Breast epithelium (tissue), 4 donors: ENCODE data around the gene PLEKHA5. TPM values are rescaled to one million over a fixed set of nuclear protein-coding genes. Genes with fewer than 3 reads are reported as not detected.

Experiments
- DNase-seq, 2 donors: peaks; one replicate each; pipeline ENCODE4 v3.0.0-alpha.2; 2019; ENCODE audit warnings: low spot score in 2 of 2
- H3K27ac ChIP-seq, 2 donors: fragments of 200-600 bp; sonication (generic) in 1 of 2; one replicate each; pipeline ENCODE4 v1.5.1; 2016 to 2019; ENCODE audit warnings: mild to moderate bottlenecking in 1 of 2
- H3K27me3 ChIP-seq, 2 donors: fragments of 200-600 bp; sonication (generic) in 1 of 2; one replicate each; pipeline versions ENCODE4 v1.5.1 to v1.6.0; 2017 to 2019; ENCODE audit warnings: control low read depth in 1 of 2, mild to moderate bottlenecking in 1 of 2
- H3K36me3 ChIP-seq: fragments of 200-600 bp; one replicate; pipeline ENCODE4 v1.5.1; 2019
- H3K4me1 ChIP-seq, 2 donors: fragments of 200-600 bp; sonication (generic); one replicate each; pipeline ENCODE4 v1.5.1; 2016 to 2019; ENCODE audit warnings: control low read depth in 1 of 2
- H3K4me3 ChIP-seq, 3 donors: fragments of 200-600 bp; sonication (generic); 1 replicate in 2 of 3; 2 replicates in 1 of 3; pipeline ENCODE4 v1.5.1; 2016 to 2019; ENCODE audit warnings: mild to moderate bottlenecking in 3 of 3, moderate library complexity in 2 of 3
- H3K9me3 ChIP-seq, 2 donors: fragments of 200-600 bp; sonication (generic) in 1 of 2; one replicate each; pipeline ENCODE4 v1.5.1; 2016 to 2019; ENCODE audit warnings: control low read depth in 1 of 2
- CTCF ChIP-seq, 3 donors: fragments of 450-650 bp; IDR thresholded peaks; one replicate each; pipeline ENCODE4 v1.5.1; 2016 to 2017; ENCODE audit warnings: antibody characterized with exemption in 3 of 3, mild to moderate bottlenecking in 3 of 3, moderate library complexity in 3 of 3
- POLR2A ChIP-seq: fragments of 450-650 bp; IDR thresholded peaks from one replicate; pipeline ENCODE4 v1.6.1; 2016; ENCODE audit warnings: antibody characterized with exemption, mild to moderate bottlenecking, moderate library complexity
- POLR2AphosphoS5 ChIP-seq, 3 donors: sonication (generic); formaldehyde crosslinking; IDR thresholded peaks; one replicate each; pipeline ENCODE4 v1.6.1; 2017; ENCODE audit warnings: antibody characterized with exemption in 3 of 3
- intact Hi-C: fragments of 100-400 bp; cut with DNase I; formaldehyde crosslinking; loops from one replicate; pipeline ENCODE4 v1.15.1; 2023; ENCODE audit warnings: low total_unique reads
- total RNA-seq, 3 donors: library from RNA; depleted of rRNA; stranded (reverse); fragments of >200 nt; gene quantifications; one replicate each; pipeline ENCODE4 v1.1.0, GENCODE V29; 2016

Gene PLEKHA5
- total RNA-seq, 3 donors from 2014 or later, result 21.1 to 55.5 (median 49.8) TPM

- TF ChIP-seq POLR2AphosphoS5 (IDR thresholded peaks at IDR 0.05) (no peak), CTCF (IDR thresholded peaks at IDR 0.05) (no peak), POLR2A (no peak)
- Histone ChIP-seq H3K27me3 (no peaks in the 10 kb centered on the region), H3K4me3 (no peak overlapping the region), H3K9me3 (no peaks in the 10 kb centered on the region), H3K4me1 (no peaks in the 10 kb centered on the region), H3K36me3 (no peaks in the 10 kb centered on the region), H3K27ac (no peak overlapping the region)
- intact Hi-C loops, result no loop called here
- DNase-seq, result no peak
Measured at GRCh38 chr12:19220205-19220604, 90.7 kb downstream of the PLEKHA5 start.

GRCh38 chr12:19220852-19221466 lies 91.4 kb downstream of the PLEKHA5 start:
- no peaks in the 10 kb centered on the region for H3K4me1 ChIP-seq
- H3K27me3 ChIP-seq, result no peaks in the 10 kb centered on the region
- no peak for DNase-seq
- H3K27ac ChIP-seq, result no peak overlapping the region
- no peaks in the 10 kb centered on the region for H3K36me3 ChIP-seq
- no peak for TF ChIP-seq POLR2AphosphoS5 (IDR thresholded peaks at IDR 0.05)
- no peak for TF ChIP-seq POLR2A
- H3K9me3 ChIP-seq, result no peaks in the 10 kb centered on the region
- intact Hi-C loops, result no loop called here
- H3K4me3 ChIP-seq, result no peak overlapping the region

- Histone ChIP-seq H3K27ac (no peak overlapping the region), H3K9me3 (no peaks in the 10 kb centered on the region), H3K4me3 (no peak overlapping the region), H3K36me3 (no peaks in the 10 kb centered on the region), H3K27me3 (no peaks in the 10 kb centered on the region), H3K4me1 (no peaks in the 10 kb centered on the region)
- no peak for TF ChIP-seq CTCF (IDR thresholded peaks at IDR 0.05)
- TF ChIP-seq POLR2A, result no peak
- no peak for TF ChIP-seq POLR2AphosphoS5 (IDR thresholded peaks at IDR 0.05)
- intact Hi-C loops, result no loop called here
- no peak for DNase-seq
Measured at GRCh38 chr12:19222558-19222957, 93.0 kb downstream of the PLEKHA5 start.

- intact Hi-C loops, result no loop called here
- Histone ChIP-seq H3K36me3 (no peaks in the 10 kb centered on the region), H3K4me1 (no peaks in the 10 kb centered on the region), H3K27ac (no peak overlapping the region), H3K27me3 (no peaks in the 10 kb centered on the region), H3K9me3 (no peaks in the 10 kb centered on the region), H3K4me3 (no peak overlapping the region)
- no peak for DNase-seq
- TF ChIP-seq POLR2A (no peak), CTCF (IDR thresholded peaks at IDR 0.05) (peak in 1 of 3 donors; percentile 25)
Measured at GRCh38 chr12:19223018-19223417, 93.5 kb downstream of the PLEKHA5 start.

GRCh38 chr12:19223695-19224094 lies 94.2 kb downstream of the PLEKHA5 start:
- H3K4me1 ChIP-seq, result no peaks in the 10 kb centered on the region
- no peak overlapping the region for H3K4me3 ChIP-seq
- no peaks in the 10 kb centered on the region for H3K27me3 ChIP-seq
- H3K27ac ChIP-seq, result no peak overlapping the region
- intact Hi-C loops, result no loop called here
- DNase-seq, result no peak
- no peak for TF ChIP-seq POLR2AphosphoS5 (IDR thresholded peaks at IDR 0.05)
- no peaks in the 10 kb centered on the region for H3K36me3 ChIP-seq
- H3K9me3 ChIP-seq, result no peaks in the 10 kb centered on the region

GRCh38 chr12:19224746-19225145 lies 95.2 kb downstream of the PLEKHA5 start:
- TF ChIP-seq POLR2A (no peak), POLR2AphosphoS5 (IDR thresholded peaks at IDR 0.05) (no peak), CTCF (IDR thresholded peaks at IDR 0.05) (no peak)
- DNase-seq, result no peak
- no peaks in the 10 kb centered on the region for H3K36me3 ChIP-seq
- H3K4me1 ChIP-seq, result no peaks in the 10 kb centered on the region
- H3K27ac ChIP-seq, result no peak overlapping the region
- intact Hi-C loops, result no loop called here
- H3K4me3 ChIP-seq, result no peak overlapping the region
- no peaks in the 10 kb centered on the region for H3K9me3 ChIP-seq
- no peaks in the 10 kb centered on the region for H3K27me3 ChIP-seq
